ENCODE measurements around the gene GABPB2. TPM values are rescaled to one million over a fixed set of nuclear protein-coding genes. Genes with fewer than 3 reads are reported as not detected.

The GABPB2 gene
- total and polyA plus RNA-seq, 8 donors = 3.9 to 52.2 (median 6.6) TPM

DNA sequence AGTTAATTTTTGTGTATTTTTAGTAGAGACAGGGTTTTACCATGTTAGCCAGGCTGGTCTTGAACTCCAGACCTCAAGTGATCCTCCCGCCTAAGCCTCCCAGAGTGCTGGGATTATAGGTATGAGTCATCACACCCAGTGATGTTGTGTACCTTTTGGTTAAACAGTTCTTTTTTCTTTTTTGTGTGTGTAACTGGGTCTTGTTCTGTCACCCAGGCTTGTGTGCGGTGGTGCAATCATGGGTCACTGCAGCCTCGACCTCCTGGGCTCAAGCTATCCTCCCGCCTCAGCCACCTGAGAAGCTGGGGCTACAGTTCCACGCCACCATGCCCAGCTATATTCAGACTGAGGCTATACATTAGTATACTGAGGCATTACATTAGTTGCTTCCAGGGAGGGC lies 37.8 kb downstream of the GABPB2 start:
- peaks cover 12 to 68% (median 60%) of the 10 kb centered on the region in 4 donors for H3K36me3 ChIP-seq
- WGBS, 5 donors = 90 to 94% (median 93%) methylated on average over 5 of the region's 5 CpGs
- no peak for DNase-seq
- H3K27ac ChIP-seq = no peak overlapping the region
- H3K4me1 ChIP-seq = no peaks in the 10 kb centered on the region
- TF ChIP-seq, protein P1, sequence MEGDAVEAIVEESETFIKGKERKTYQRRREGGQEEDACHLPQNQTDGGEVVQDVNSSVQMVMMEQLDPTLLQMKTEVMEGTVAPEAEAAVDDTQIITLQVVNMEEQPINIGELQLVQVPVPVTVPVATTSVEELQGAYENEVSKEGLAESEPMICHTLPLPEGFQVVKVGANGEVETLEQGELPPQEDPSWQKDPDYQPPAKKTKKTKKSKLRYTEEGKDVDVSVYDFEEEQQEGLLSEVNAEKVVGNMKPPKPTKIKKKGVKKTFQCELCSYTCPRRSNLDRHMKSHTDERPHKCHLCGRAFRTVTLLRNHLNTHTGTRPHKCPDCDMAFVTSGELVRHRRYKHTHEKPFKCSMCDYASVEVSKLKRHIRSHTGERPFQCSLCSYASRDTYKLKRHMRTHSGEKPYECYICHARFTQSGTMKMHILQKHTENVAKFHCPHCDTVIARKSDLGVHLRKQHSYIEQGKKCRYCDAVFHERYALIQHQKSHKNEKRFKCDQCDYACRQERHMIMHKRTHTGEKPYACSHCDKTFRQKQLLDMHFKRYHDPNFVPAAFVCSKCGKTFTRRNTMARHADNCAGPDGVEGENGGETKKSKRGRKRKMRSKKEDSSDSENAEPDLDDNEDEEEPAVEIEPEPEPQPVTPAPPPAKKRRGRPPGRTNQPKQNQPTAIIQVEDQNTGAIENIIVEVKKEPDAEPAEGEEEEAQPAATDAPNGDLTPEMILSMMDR (IDR thresholded peaks at IDR 0.05) = no peak
- TF ChIP-seq POLR2AphosphoS5 (IDR thresholded peaks at IDR 0.05) (no peak), POLR2A (IDR thresholded peaks at IDR 0.05) (no peak), EP300 (IDR thresholded peaks at IDR 0.05) (no peak)
- H3K9me3 ChIP-seq = no peaks in the 10 kb centered on the region
- intact Hi-C loops (cut with DNase I; ENCODE audit: low total_unique reads) = no loop called here
- no peak overlapping the region for H3K4me3 ChIP-seq
- H3K27me3 ChIP-seq = no peaks in the 10 kb centered on the region

DNA sequence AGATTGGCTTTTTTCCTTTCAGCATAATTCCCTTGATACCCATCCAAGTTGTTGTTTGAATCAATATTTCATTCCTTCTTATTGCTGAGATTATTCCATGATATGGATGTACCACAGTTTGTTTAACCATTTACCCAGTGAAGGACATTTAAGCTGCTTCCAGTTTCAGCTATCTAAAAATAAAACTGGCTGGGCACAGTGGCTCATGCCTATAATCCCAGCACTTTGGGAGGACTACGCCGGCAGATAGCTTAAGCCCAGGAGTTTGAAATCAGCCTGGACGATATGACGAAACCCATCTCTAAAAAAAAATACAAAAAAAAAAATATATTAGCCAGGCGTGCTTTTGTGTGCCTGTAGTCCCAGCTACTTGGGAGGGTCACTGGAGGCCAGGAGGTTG lies 43.3 kb downstream of the GABPB2 start:
- H3K36me3 ChIP-seq = peaks cover 6 to 75% (median 65%) of the 10 kb centered on the region in 4 donors
- no peaks in the 10 kb centered on the region for H3K27me3 ChIP-seq
- H3K9me3 ChIP-seq = no peaks in the 10 kb centered on the region
- no peaks in the 10 kb centered on the region for H3K4me1 ChIP-seq
- WGBS, 5 donors = 94 to 98% (median 96%) methylated on average over 5 of the region's 5 CpGs
- no peak for DNase-seq
- no peak overlapping the region for H3K4me3 ChIP-seq
- TF ChIP-seq, protein P1 (IDR thresholded peaks at IDR 0.05) = no peak
- TF ChIP-seq POLR2AphosphoS5 (IDR thresholded peaks at IDR 0.05) (no peak), POLR2A (IDR thresholded peaks at IDR 0.05) (no peak), EP300 (IDR thresholded peaks at IDR 0.05) (no peak)
- intact Hi-C loops (cut with DNase I; ENCODE audit: low total_unique reads) = no loop called here
- H3K27ac ChIP-seq = no peak overlapping the region

DNA sequence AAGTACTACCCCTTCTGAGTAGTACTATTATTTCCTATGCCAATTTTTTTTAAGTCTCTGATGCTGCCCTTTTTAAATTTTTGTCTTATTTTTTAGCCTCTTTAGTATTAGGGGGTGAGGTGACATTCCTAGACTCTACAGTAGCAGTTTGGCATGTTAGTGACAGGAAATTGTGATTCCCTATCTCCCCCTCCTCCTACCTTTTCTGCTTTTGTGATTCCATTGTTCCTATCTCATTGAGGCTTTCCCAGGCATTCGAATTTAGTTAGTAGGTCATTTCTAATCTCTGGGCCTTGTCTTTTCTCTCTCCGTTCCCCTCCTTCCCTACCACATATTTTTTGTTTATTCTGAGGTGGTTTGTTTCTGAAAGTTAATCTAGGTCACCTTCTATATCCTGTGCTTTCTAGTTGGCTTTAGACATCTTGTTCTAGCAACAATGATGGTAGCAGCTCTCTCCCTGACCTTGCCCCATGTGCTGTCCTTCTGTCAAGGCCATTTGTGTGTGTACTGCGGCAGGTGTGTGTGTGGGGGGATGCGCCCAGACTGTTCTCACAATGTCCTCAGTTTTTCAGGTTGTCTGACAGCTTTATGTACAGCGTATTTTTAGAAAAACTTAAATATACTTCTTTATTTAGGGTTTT lies 54.3 kb downstream of the GABPB2 start:
- H3K4me3 ChIP-seq = no peak overlapping the region
- H3K36me3 ChIP-seq = peaks cover 0 to 49% (median 39%) of the 10 kb centered on the region in 4 donors
- no peak overlapping the region for H3K27ac ChIP-seq
- whole genome bisulfite sequencing, 5 donors = 70 to 81% (median 73%) methylated on average over 5 of the region's 5 CpGs
- H3K27me3 ChIP-seq = no peaks in the 10 kb centered on the region
- H3K9me3 ChIP-seq = no peaks in the 10 kb centered on the region
- TF ChIP-seq POLR2AphosphoS5 (IDR thresholded peaks at IDR 0.05) (no peak), EP300 (IDR thresholded peaks at IDR 0.05) (no peak), POLR2A (IDR thresholded peaks at IDR 0.05) (no peak)
- TF ChIP-seq, protein P1 (IDR thresholded peaks at IDR 0.05) = no peak
- peaks cover 0 to 9% (median 0%) of the 10 kb centered on the region in 4 donors for H3K4me1 ChIP-seq
- intact Hi-C loops (cut with DNase I; ENCODE audit: low total_unique reads) = no loop called here
- peak in 1 of 2 donors; percentile 39 for DNase-seq

DNA sequence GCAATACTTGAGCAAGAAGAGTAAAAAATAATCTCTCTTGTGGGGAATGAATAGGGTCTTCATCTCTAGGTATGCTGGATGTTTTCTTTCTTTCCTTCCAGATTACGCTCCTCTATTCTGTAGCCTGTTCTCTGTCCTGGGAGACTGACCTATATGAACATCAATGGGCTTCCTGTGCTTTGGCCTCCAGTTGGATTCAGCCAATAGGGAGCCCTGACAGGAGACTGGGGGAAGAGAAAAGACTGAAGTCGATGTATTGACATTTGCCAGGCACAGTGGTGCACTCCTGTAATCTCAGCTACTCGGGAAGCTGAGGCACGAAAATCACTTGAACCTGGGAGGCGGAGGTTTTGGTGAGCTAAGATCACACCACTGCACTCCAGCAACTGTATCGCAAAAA lies 58.2 kb downstream of the GABPB2 start:
- DNase-seq = no peak
- peaks cover 0 to 19% (median 9%) of the 10 kb centered on the region in 4 donors for H3K36me3 ChIP-seq
- peaks cover 0 to 27% (median 22%) of the 10 kb centered on the region in 3 donors for H3K27me3 ChIP-seq
- no peak overlapping the region for H3K4me3 ChIP-seq
- peaks cover 14 to 34% (median 25%) of the 10 kb centered on the region in 4 donors for H3K4me1 ChIP-seq
- intact Hi-C loops (cut with DNase I; ENCODE audit: low total_unique reads) = no loop called here
- H3K27ac ChIP-seq = no peak overlapping the region
- WGBS, 5 donors = 81 to 90% (median 84%) methylated on average over 6 of the region's 6 CpGs
- no peaks in the 10 kb centered on the region for H3K9me3 ChIP-seq
- TF ChIP-seq EP300 (IDR thresholded peaks at IDR 0.05) (no peak), POLR2A (IDR thresholded peaks at IDR 0.05) (no peak), POLR2AphosphoS5 (IDR thresholded peaks at IDR 0.05) (no peak)
- TF ChIP-seq, protein P1 (IDR thresholded peaks at IDR 0.05) = no peak

All from stomach (tissue), 9 donors.